GM18517 (cell line): ENCODE results near the gene TXK.
A peak's percentile ranks its signal among the peaks of the same experiment; 100 is the strongest.

Experiments used
- ATAC-seq: cut with Tn5 transposase; IDR thresholded peaks from one replicate; pipeline ENCODE4 v1.9.1; 2021; ENCODE audit warnings: mild to moderate bottlenecking, moderate library complexity; ENCODE audit not compliant: unreplicated experiment

Gene TXK

GRCh38 chr4:48027653-48028052 is 106.4 kb downstream of the TXK start:
- ATAC-seq, result peak; percentile 70

GRCh38 chr4:48025005-48025404 is 109.0 kb downstream of the TXK start:
- no peak for ATAC-seq

- ATAC-seq, result no peak
Measured at GRCh38 chr4:48024522-48024921, 109.5 kb downstream of the TXK start.

GRCh38 chr4:48022192-48022799 is 111.8 kb downstream of the TXK start:
- no peak for ATAC-seq

GRCh38 chr4:48021100-48021499 is 113.0 kb downstream of the TXK start:
- ATAC-seq, result no peak

- ATAC-seq, result no peak
Measured at GRCh38 chr4:48018112-48018511, 115.9 kb downstream of the TXK start.

- ATAC-seq, result no peak
Measured at GRCh38 chr4:48017108-48017571, 116.9 kb downstream of the TXK start.
